RWPE1 (cell line): ENCODE results near the gene TTC34.

Source experiments
- CTCF ChIA-PET: fragments of 350-600 bp; sonication (Branson Sonifier 250); formaldehyde crosslinking; extraction: SDS; loops from one replicate; lab custom pipeline; 2021; lab: Yijun Ruan, JAX
- POLR2A ChIA-PET: fragments of 400-600 bp; formaldehyde crosslinking; extraction: SDS; loops from one replicate; lab custom pipeline; 2020; ENCODE audit warnings: antibody characterized with exemption; ENCODE audit not compliant: low non-redundant PET; lab: Yijun Ruan, JAX
- DNase-seq: peaks from one replicate; pipeline ENCODE4 v3.0.0; 2012; ENCODE audit warnings: low spot score
- H3K27ac ChIP-seq: fragments of 450-650 bp; 2 replicates; pipeline ENCODE4 v1.5.1; 2017
- TF ChIP-seq, protein P1 (sequence below): fragments of 450-650 bp; conservative IDR thresholded peaks from 2 replicates; pipeline ENCODE4 v1.5.1; 2017; ENCODE audit warnings: low read depth, mild to moderate bottlenecking

The TTC34 gene

DNA sequence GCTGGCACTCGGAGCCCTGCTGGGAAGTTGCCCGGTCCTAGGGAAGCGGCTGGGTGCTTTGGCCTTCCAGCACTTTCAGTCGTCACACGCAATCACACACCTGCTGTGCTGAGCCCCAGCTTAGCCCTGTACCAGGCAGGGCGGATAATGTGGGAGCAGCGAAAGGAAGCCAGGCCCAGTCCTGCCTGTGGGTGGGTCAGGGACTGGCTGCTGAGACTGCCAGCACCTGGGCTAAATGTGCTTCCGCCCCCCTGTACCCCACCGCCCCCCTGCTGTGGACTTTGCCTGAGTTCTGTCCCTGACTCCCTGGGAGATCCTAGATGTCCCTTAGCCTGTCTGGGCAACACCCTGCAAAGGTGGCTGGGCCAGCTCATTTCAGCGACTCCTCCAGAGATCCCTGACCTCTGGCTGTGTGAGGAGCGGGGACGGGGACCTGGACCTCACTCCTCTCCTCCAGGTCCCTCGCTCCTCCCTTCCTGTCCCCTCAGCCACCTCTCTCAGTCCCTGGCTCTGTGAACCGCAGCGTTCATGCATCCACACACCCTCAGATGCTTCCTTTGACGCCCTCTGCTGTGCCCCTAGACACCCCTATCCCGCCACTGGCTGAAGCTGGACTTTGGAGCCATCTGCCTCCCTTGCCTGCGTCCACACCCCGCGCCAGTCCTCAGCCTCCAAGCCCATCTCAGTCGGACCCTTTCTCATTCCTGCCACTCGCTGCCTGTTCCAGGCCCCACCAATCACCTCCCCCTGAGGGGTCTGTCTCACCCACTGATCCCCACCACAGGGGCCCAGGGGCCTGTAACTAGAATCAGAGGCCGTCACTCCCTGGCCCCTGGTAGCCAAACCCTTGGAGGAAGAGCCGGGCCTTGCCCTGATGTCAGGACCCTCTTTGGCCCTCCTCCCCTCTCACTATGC lies 170.1 kb downstream of the TTC34 start:
- CTCF ChIA-PET, result interaction anchor here (0.6 kb wide), 2 partner anchors 19 to 168 kb away, joined by 3 to 4 read pairs; no protein-coding TSS in a partner anchor
- TF ChIP-seq, protein P1, sequence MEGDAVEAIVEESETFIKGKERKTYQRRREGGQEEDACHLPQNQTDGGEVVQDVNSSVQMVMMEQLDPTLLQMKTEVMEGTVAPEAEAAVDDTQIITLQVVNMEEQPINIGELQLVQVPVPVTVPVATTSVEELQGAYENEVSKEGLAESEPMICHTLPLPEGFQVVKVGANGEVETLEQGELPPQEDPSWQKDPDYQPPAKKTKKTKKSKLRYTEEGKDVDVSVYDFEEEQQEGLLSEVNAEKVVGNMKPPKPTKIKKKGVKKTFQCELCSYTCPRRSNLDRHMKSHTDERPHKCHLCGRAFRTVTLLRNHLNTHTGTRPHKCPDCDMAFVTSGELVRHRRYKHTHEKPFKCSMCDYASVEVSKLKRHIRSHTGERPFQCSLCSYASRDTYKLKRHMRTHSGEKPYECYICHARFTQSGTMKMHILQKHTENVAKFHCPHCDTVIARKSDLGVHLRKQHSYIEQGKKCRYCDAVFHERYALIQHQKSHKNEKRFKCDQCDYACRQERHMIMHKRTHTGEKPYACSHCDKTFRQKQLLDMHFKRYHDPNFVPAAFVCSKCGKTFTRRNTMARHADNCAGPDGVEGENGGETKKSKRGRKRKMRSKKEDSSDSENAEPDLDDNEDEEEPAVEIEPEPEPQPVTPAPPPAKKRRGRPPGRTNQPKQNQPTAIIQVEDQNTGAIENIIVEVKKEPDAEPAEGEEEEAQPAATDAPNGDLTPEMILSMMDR, result no peak
- POLR2A ChIA-PET, result no interaction called here
- no peak overlapping the region for H3K27ac ChIP-seq
- DNase-seq, result no peak

GRCh38 chr1:2630498-2631135 lies 170.9 kb downstream of the TTC34 start:
- H3K27ac ChIP-seq, result no peak overlapping the region
- DNase-seq, result no peak
- TF ChIP-seq, protein P1, result no peak
- CTCF ChIA-PET, result interaction anchor here (0.6 kb wide), 1 partner anchor 20 kb away, joined by 3 read pairs; no protein-coding TSS in a partner anchor
- POLR2A ChIA-PET, result no interaction called here

DNA sequence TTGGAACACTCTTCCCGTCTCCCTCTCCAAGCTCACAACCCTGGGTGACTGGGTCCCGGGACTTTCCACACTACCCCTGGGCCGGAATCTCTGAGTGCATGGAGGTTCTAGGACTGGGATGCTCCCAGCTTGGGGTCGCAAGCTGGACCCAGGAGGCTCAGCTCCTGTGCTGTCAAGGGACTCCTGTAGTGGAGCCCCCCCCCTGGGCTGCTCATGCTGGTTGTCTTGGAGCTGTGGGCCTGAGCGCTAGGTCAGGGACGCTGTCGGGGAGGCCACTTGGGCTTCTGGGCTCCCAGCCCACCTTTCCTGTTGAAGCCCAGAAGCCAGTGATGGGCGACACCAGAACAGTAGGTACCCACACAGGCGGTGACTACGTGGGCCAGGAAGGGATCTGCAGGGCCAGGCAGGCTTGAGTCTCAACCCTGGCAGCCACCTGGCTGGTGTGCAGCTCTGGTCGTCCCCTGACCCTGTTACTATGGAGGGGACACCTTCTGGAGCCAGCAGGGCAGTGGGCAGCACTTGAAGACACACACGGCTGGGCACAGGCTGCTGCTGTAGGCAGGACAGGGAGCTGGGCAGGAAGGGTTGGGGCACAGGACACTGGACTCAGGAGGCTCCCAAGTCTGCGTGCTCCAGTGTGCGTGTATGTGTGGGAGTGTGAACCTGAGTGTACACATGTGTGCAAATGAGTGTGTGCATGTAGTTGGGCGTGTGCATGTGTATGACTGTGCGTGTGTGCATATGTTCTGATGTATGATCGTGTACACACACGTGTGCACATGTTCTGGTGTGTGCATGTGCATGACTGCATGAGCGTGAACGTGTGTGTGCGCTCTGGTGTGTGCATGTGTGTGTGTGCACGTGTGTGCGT lies 171.6 kb downstream of the TTC34 start:
- DNase-seq, result no peak
- no peak overlapping the region for H3K27ac ChIP-seq
- TF ChIP-seq, protein P1, result no peak
- POLR2A ChIA-PET, result interaction anchor here (0.5 kb wide), 1 partner anchor 57 kb away, joined by 3 read pairs; no protein-coding TSS in a partner anchor
- CTCF ChIA-PET, result no interaction called here

- ChIA-PET POLR2A (no interaction called here), CTCF (no interaction called here)
- no peak for DNase-seq
- H3K27ac ChIP-seq, result no peak overlapping the region
- TF ChIP-seq, protein P1, result no peak
Observed at GRCh38 chr1:2628933-2629626, 172.4 kb downstream of the TTC34 start.

GRCh38 chr1:2628191-2628932 lies 173.1 kb downstream of the TTC34 start:
- ChIA-PET CTCF (interaction anchor here (0.6 kb wide), 1 partner anchor 1457 kb away, joined by 3 read pairs; no protein-coding TSS in a partner anchor), POLR2A (no interaction called here)
- TF ChIP-seq, protein P1, result no peak
- DNase-seq, result no peak
- no peak overlapping the region for H3K27ac ChIP-seq
